Measurements from ENCODE around the gene HAPSTR1. TPM values are rescaled to one million over a fixed set of nuclear protein-coding genes. Genes with fewer than 3 reads are reported as not detected.
"Not testable (repeated sequence)": the region's sequence is repeated elsewhere in the genome, so short reads cannot be mapped to it uniquely, and the experiment has no call there.

HAPSTR1 gene
- total RNA-seq, 5 donors from 2014 or later (not counting 1 experiment from before 2014, with no cell fraction given): 79.3 to 123 (median 87.1) TPM

DNA sequence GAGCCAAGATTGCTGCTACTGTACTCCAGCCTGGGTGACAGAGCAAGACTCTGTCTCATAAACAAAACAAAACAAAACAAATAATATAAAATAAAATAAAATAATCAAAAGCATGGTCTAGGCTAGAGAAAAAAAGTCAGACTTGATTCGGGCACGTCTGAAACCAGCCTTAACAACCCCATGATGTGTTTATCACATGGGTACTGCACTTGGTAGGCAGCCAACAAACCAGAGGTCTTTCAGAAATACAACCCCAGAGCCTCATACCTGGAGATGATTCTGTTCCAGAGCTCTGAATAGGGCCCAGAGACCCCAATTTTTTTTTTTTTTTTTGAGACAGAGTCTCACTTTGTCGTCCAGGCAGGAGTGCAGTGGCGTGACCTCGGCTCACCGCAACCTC lies 9.6 kb upstream of the HAPSTR1 start:
- DNase-seq: peak in 5 of 35 experiments; percentile 4 to 23 (median 9)
- peak in 1 of 4 experiments; percentile 27 for ATAC-seq (replicated peaks in 1 of 4)
- ChIA-PET CTCF (interaction anchor here (0.6 to 0.9 kb wide), 4 partner anchors 9 to 16 kb away, joined by 4 to 8 read pairs (median 4); partner anchors contain the start of gene HAPSTR1 (in 1 of the 2)), POLR2A (interaction anchor here in 1 of 2 donors (0.6 kb wide), 1 partner anchor 12 kb away, joined by 6 read pairs; no protein-coding TSS in a partner anchor)
- H3K4me3 ChIP-seq (ENCODE audit: control insufficient read depth in 1 of 2, extremely low read depth in 1 of 2, low read length in 1 of 2): no peak overlapping the region
- H3K4me1 ChIP-seq (ENCODE audit: control insufficient read depth in 1 of 2, extremely low read depth in 1 of 2, insufficient read depth in 2 of 2, low read length in 2 of 2): no peaks in the 10 kb centered on the region
- peak overlapping the region; percentile 60 for H3K27ac ChIP-seq (ENCODE audit: low read length)
- H3K9me3 ChIP-seq: no peaks in the 10 kb centered on the region
- WGBS (ENCODE audit: insufficient coverage): 100% methylated on average over 4 of the region's 6 CpGs
- no peaks in the 10 kb centered on the region for H3K36me3 ChIP-seq (ENCODE audit: control insufficient read depth in 2 of 2, extremely low read depth in 1 of 2, insufficient read depth in 1 of 2, low read length in 1 of 2)
- Mint-ChIP-seq H3K36me3 (no peaks in the 10 kb centered on the region), H3K27me3 (no peaks in the 10 kb centered on the region), H3K4me1 (peaks cover 0 to 21% (median 10%) of the 10 kb centered on the region in 3 donors), H3K9me3 (peaks cover 0 to 9% (median 3%) of the 10 kb centered on the region in 3 donors), H3K27ac (no peak overlapping the region), H3K4me3 (no peak overlapping the region)
- H3K27me3 ChIP-seq (replicated peaks in 1 of 2; ENCODE audit: control insufficient read depth in 2 of 2, extremely low read depth in 1 of 2, insufficient read depth in 2 of 2, low read length in 1 of 2): no peaks in the 10 kb centered on the region

DNA sequence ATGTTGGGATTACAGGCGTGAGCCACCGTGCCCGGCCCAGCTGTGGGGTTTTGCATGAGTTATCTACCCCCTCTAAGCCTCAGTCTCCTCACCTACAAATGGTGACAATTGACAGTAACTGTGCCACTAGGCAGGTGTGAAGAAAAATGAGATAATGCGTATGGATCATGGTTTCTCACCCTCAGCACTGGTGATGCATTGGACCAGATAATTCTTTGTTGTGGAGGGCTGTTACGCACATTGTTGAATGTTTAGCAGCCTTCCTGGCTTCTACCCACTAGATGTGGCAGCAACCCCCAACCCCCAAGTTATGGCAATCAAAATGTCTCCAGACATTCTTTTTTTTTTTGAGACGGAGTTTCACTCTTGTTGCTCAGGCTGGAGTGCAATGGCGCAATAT lies 9.0 kb upstream of the HAPSTR1 start:
- Mint-ChIP-seq H3K9me3 (peaks cover 0 to 9% (median 3%) of the 10 kb centered on the region in 3 donors), H3K27me3 (no peaks in the 10 kb centered on the region), H3K4me1 (peaks cover 0 to 20% (median 10%) of the 10 kb centered on the region in 3 donors), H3K36me3 (no peaks in the 10 kb centered on the region), H3K4me3 (no peak overlapping the region), H3K27ac (no peak overlapping the region)
- no peaks in the 10 kb centered on the region for H3K36me3 ChIP-seq (ENCODE audit: control insufficient read depth in 2 of 2, extremely low read depth in 1 of 2, insufficient read depth in 1 of 2, low read length in 1 of 2)
- H3K4me3 ChIP-seq (ENCODE audit: control insufficient read depth in 1 of 2, extremely low read depth in 1 of 2, low read length in 1 of 2): no peak overlapping the region
- peak overlapping the region; percentile 60 for H3K27ac ChIP-seq (ENCODE audit: low read length)
- WGBS (ENCODE audit: insufficient coverage): no CpG with 5 or more reads among the region's 7 CpGs
- no peaks in the 10 kb centered on the region for H3K4me1 ChIP-seq (ENCODE audit: control insufficient read depth in 1 of 2, extremely low read depth in 1 of 2, insufficient read depth in 2 of 2, low read length in 2 of 2)
- no peaks in the 10 kb centered on the region for H3K9me3 ChIP-seq
- DNase-seq (peak in 22 of 35 experiments; percentile 10 to 61 (median 33)), ATAC-seq (replicated peaks in 1 of 4) (peak in 2 of 4 experiments; percentile 18 to 72)
- no peaks in the 10 kb centered on the region for H3K27me3 ChIP-seq (replicated peaks in 1 of 2; ENCODE audit: control insufficient read depth in 2 of 2, extremely low read depth in 1 of 2, insufficient read depth in 2 of 2, low read length in 1 of 2)
- CTCF ChIA-PET: interaction anchor here (0.7 to 0.9 kb wide), 3 partner anchors 9 to 13 kb away, joined by 4 to 8 read pairs (median 4); partner anchors contain the start of gene HAPSTR1 (in 1 of the 2)
- POLR2A ChIA-PET: interaction anchor here (0.7 kb wide), 2 partner anchors 9 to 21 kb away, joined by 3 read pairs; no protein-coding TSS in a partner anchor

GRCh38 chr16:9087733-9088132 lies 3.7 kb upstream of the HAPSTR1 start:
- ATAC-seq (replicated peaks in 1 of 4); H3K4me1 Mint-ChIP-seq; CTCF ChIA-PET; H3K36me3 Mint-ChIP-seq; H3K4me3 Mint-ChIP-seq; H3K27me3 Mint-ChIP-seq; H3K27me3 ChIP-seq (replicated peaks in 1 of 2; ENCODE audit: control insufficient read depth in 2 of 2, extremely low read depth in 1 of 2, insufficient read depth in 2 of 2, low read length in 1 of 2); POLR2A ChIA-PET; DNase-seq; H3K4me3 ChIP-seq (ENCODE audit: control insufficient read depth in 1 of 2, extremely low read depth in 1 of 2, low read length in 1 of 2); H3K27ac ChIP-seq (ENCODE audit: low read length); H3K27ac Mint-ChIP-seq; H3K36me3 ChIP-seq (ENCODE audit: control insufficient read depth in 2 of 2, extremely low read depth in 1 of 2, insufficient read depth in 1 of 2, low read length in 1 of 2); H3K9me3 Mint-ChIP-seq; H3K9me3 ChIP-seq: not testable (repeated sequence)
- WGBS (ENCODE audit: insufficient coverage): no CpG with 5 or more reads among the region's 7 CpGs
- H3K4me1 ChIP-seq (ENCODE audit: control insufficient read depth in 1 of 2, extremely low read depth in 1 of 2, insufficient read depth in 2 of 2, low read length in 2 of 2): peaks cover 0 to 11% of the 10 kb centered on the region in 2 experiments

DNA sequence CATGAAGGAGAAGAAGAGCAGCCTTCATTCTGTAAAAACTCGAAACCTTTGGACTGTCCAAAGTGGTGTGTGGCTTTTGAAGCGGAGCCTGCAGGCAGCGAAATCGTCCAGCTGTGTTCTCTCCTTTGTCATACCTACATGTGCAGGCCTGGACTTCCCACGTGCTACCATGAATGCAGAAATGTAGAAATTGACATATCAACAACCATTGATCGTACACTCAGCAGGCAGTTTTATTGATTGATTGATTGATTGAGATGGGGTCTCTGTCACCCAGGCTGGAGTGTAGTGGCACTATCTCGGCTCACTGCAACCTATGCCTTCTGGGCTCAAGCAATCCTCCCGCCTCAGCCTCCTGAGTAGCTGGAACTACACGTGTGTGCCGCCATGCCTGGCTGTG lies 2.6 kb upstream of the HAPSTR1 start:
- H3K27ac Mint-ChIP-seq: no peak overlapping the region
- no peak overlapping the region for H3K4me3 Mint-ChIP-seq
- Histone ChIP-seq H3K4me1 (ENCODE audit: control insufficient read depth in 1 of 2, extremely low read depth in 1 of 2, insufficient read depth in 2 of 2, low read length in 2 of 2) (peaks cover 9 to 18% of the 10 kb centered on the region in 2 experiments), H3K4me3 (ENCODE audit: control insufficient read depth in 1 of 2, extremely low read depth in 1 of 2, low read length in 1 of 2) (no peak overlapping the region), H3K36me3 (ENCODE audit: control insufficient read depth in 2 of 2, extremely low read depth in 1 of 2, insufficient read depth in 1 of 2, low read length in 1 of 2) (peaks cover 0 to 6% of the 10 kb centered on the region in 2 donors), H3K9me3 (no peaks in the 10 kb centered on the region), H3K27ac (ENCODE audit: low read length) (no peak overlapping the region), H3K27me3 (replicated peaks in 1 of 2; ENCODE audit: control insufficient read depth in 2 of 2, extremely low read depth in 1 of 2, insufficient read depth in 2 of 2, low read length in 1 of 2) (no peaks in the 10 kb centered on the region)
- 87% methylated on average over 6 of the region's 10 CpGs for whole genome bisulfite sequencing (ENCODE audit: insufficient coverage)
- ChIA-PET POLR2A (no interaction called here), CTCF (no interaction called here)
- ATAC-seq (replicated peaks in 1 of 4) (no peak), DNase-seq (no peak)
- peaks cover 13% of the 10 kb centered on the region for H3K36me3 Mint-ChIP-seq
- no peaks in the 10 kb centered on the region for H3K9me3 Mint-ChIP-seq
- no peaks in the 10 kb centered on the region for H3K27me3 Mint-ChIP-seq
- H3K4me1 Mint-ChIP-seq: peaks cover 18 to 21% (median 18%) of the 10 kb centered on the region in 3 donors

- Mint-ChIP-seq H3K27me3 (no peaks in the 10 kb centered on the region), H3K4me1 (peaks cover 24 to 29% (median 25%) of the 10 kb centered on the region in 3 donors), H3K36me3 (peaks cover 16% of the 10 kb centered on the region), H3K9me3 (no peaks in the 10 kb centered on the region), H3K27ac (peak overlapping the region; percentile 85 to 93), H3K4me3 (peak overlapping the region; percentile 84 to 94 (median 84))
- Histone ChIP-seq H3K9me3 (no peaks in the 10 kb centered on the region), H3K36me3 (ENCODE audit: control insufficient read depth in 2 of 2, extremely low read depth in 1 of 2, insufficient read depth in 1 of 2, low read length in 1 of 2) (peaks cover 0 to 9% of the 10 kb centered on the region in 2 donors), H3K4me3 (ENCODE audit: control insufficient read depth in 1 of 2, extremely low read depth in 1 of 2, low read length in 1 of 2) (no peak overlapping the region), H3K4me1 (ENCODE audit: control insufficient read depth in 1 of 2, extremely low read depth in 1 of 2, insufficient read depth in 2 of 2, low read length in 2 of 2) (peaks cover 17 to 23% of the 10 kb centered on the region in 2 experiments), H3K27me3 (replicated peaks in 1 of 2; ENCODE audit: control insufficient read depth in 2 of 2, extremely low read depth in 1 of 2, insufficient read depth in 2 of 2, low read length in 1 of 2) (no peaks in the 10 kb centered on the region), H3K27ac (ENCODE audit: low read length) (peak overlapping the region; percentile 45)
- ChIA-PET CTCF (no interaction called here), POLR2A (no interaction called here)
- ATAC-seq (replicated peaks in 1 of 4): no peak
- DNase-seq: no peak
- 83% methylated on average over 1 of the region's 6 CpGs for WGBS (ENCODE audit: insufficient coverage)
Observed at GRCh38 chr16:9089660-9090059, 1.8 kb upstream of the HAPSTR1 start.

DNA sequence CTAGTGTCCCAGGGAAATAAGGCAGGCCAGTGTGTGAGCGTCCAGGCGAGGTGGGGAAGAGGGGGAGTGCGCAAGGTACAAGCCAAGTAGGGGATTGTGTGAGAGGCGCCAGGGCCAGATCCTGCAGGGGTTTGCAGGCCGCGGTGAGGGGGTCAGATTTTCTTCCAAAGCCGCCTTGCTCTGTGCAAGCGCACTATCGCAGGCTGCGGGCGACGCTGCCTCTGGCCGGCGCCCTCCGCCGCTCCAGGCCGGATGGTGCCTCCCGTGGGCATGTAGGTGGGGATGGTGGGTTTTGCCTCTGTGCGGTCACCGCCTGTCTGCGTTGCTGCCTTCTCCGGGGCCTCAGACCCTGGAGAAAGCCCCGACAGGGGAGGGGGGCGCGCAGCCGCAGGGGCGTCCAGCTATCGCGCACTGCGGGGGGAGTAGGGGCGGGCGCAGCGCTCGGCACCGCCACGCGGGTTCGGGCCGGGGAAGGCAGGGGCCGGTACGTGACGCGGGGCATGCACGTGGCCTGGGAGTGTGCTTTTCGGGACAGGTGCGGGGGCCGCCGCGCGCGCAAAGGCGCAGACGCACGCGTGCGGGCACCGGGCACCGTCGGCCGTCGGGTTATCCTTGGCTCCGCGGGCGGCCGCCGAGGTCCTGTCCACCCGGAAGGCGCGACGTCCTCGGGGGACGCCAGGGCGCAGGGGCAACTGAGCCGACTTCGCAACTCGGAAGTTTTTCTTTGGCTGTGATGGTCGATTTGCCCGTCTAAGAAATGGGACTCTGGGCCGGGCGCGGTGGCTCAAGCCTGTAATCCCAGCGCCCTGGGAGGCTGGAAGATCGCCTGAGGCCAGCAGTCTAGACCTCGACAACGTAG lies 1.1 kb upstream of the HAPSTR1 start:
- peaks cover 24% of the 10 kb centered on the region in 2 experiments for H3K4me1 ChIP-seq (ENCODE audit: control insufficient read depth in 1 of 2, extremely low read depth in 1 of 2, insufficient read depth in 2 of 2, low read length in 2 of 2)
- ATAC-seq (replicated peaks in 1 of 4) (no peak), DNase-seq (peak in 25 of 35 experiments; percentile 3 to 57 (median 22))
- no peaks in the 10 kb centered on the region for H3K27me3 Mint-ChIP-seq
- peak overlapping the region; percentile 90 for H3K27ac ChIP-seq (ENCODE audit: low read length)
- H3K4me3 ChIP-seq (ENCODE audit: control insufficient read depth in 1 of 2, extremely low read depth in 1 of 2, low read length in 1 of 2): peak overlapping the region; percentile 72 to 74
- CTCF ChIA-PET: interaction anchor here in 1 of 2 donors (0.7 to 1.8 kb wide), 4 partner anchors 11 to 91 kb away, joined by 5 to 11 read pairs (median 8); no protein-coding TSS in a partner anchor
- H3K4me3 Mint-ChIP-seq: peak overlapping the region; percentile 84 to 94 (median 84)
- H3K27ac Mint-ChIP-seq: peak overlapping the region; percentile 93 to 94
- WGBS (ENCODE audit: insufficient coverage): 9% methylated on average over 80 of the region's 85 CpGs
- POLR2A ChIA-PET: interaction anchor here (0.5 to 3.4 kb wide), 8 partner anchors 11 to 1248 kb away, joined by 3 to 78 read pairs (median 6); no protein-coding TSS in a partner anchor
- peaks cover 29 to 36% (median 29%) of the 10 kb centered on the region in 3 donors for H3K4me1 Mint-ChIP-seq
- H3K36me3 Mint-ChIP-seq: peaks cover 17% of the 10 kb centered on the region
- peaks cover 0 to 13% of the 10 kb centered on the region in 2 donors for H3K36me3 ChIP-seq (ENCODE audit: control insufficient read depth in 2 of 2, extremely low read depth in 1 of 2, insufficient read depth in 1 of 2, low read length in 1 of 2)
- no peaks in the 10 kb centered on the region for H3K9me3 Mint-ChIP-seq
- H3K9me3 ChIP-seq: no peaks in the 10 kb centered on the region
- no peaks in the 10 kb centered on the region for H3K27me3 ChIP-seq (replicated peaks in 1 of 2; ENCODE audit: control insufficient read depth in 2 of 2, extremely low read depth in 1 of 2, insufficient read depth in 2 of 2, low read length in 1 of 2)
